SK-N-MC (cell line): ENCODE data around the gene PHLDA3.

Source experiments
- EZH2 ChIP-seq: fragments of 200-600 bp; sonication (generic); IDR thresholded peaks from one replicate; pipeline ENCODE4 v1.6.1; 2017; ENCODE audit warnings: antibody characterized with exemption
- FOXP2 ChIP-seq: optimal IDR thresholded peaks from 2 replicates; pipeline ENCODE3; 2011; ENCODE audit warnings: mild to moderate bottlenecking, moderate library complexity; ENCODE audit not compliant: insufficient read depth; ENCODE audit errors: extremely low read length, control extremely low read depth
- POLR2AphosphoS5 ChIP-seq: IDR thresholded peaks from 2 replicates; pipeline ENCODE4 v1.6.1; 2012; ENCODE audit warnings: mild to moderate bottlenecking, low read depth, low read length, borderline replicate concordance

DNA sequence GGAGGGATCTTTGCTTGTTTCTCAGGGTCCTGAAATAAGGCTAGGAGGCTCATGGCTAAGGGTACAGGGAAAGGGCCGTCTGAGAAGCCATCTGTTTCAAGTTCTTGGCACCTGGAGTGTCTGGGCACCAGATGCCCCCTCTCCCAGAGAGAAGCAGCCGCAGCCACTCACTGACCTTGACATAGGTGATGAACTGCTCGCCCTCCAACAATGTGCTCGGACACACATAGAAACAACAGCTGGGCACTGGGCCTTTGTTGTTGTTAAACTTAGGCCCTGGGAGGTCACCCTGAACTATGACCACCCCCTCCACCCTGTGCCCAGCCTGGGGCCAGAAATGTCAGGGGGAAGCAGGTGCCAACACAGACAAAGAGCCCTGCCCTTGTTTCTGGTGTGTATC is 38.2 kb downstream of the PHLDA3 start:
- TF ChIP-seq EZH2 (no peak), POLR2AphosphoS5 (no peak), FOXP2 (no peak)
